HG03066 (cell line): ENCODE results near the gene ZSWIM4.

Experiments used
- ATAC-seq: cut with Tn5 transposase; IDR thresholded peaks from one replicate; pipeline ENCODE4 v1.9.1; 2021; ENCODE audit warnings: low read depth; ENCODE audit not compliant: unreplicated experiment

The ZSWIM4 gene

DNA sequence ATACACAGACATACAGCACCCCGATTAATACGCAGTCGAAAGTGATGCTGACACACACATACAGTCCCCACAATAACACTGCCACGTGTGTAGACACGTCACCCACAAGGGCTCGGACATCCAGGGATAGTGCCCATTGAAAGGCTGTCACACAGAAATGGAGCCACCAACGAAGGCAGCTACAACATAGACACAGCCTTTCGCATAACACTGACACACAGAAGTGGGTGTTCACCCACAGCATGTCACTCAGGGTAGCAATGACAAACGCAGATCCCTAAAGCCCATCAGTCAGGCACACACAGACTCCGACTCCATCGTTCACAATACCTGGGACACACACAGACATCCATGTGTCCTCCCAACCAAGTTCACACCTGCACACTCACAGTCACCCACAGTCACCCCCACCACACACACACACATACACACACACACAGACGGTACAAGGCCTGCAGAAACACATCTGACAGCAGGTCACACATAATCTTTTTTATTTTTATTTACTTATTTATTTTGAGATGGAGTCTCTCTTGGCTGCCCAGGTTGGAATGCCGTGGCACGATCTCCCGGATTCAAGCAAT, 71.3 kb downstream of the ZSWIM4 start:
- no peak for ATAC-seq

DNA sequence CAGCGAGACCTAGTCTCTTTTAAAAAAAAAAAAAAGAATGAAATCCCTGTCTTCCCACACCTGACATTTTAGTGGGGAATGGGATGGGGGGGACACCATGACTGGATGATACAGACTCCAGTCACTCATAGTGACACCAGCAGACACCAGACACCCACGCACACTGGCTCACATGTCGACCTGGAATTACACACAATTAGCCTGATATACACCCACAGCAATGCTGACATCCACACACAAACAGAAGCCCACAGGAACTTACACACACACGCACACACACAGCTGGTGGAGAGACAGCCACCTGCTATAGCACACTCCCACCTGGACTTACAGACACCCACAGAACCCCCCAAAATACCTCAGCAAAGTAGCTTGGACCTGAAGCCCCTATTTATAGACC, 73.4 kb downstream of the ZSWIM4 start:
- no peak for ATAC-seq

DNA sequence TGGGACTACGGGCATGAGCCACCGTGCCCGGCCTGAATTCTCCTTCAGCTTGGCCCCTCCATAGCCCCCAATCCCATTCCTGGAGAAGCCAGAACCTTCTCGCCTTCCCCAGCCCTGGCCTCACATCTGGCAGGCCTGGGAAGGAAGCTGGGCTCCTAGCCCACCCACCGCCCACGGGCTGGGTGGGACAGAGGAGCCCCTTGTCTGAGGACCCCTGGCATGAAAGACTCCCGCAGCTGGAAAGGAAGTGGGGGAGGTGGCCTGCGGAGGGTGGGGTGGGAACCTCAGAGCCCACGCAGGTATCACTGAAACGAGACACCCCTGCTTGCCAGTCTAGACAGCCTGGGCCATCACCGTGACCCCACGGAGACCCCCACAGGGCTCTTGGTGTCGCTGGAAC, 74.0 kb downstream of the ZSWIM4 start:
- no peak for ATAC-seq

GRCh38 chr19:13870873-13871272, 75.6 kb downstream of the ZSWIM4 start:
- no peak for ATAC-seq

GRCh38 chr19:13872339-13872694, 77.1 kb downstream of the ZSWIM4 start:
- no peak for ATAC-seq

DNA sequence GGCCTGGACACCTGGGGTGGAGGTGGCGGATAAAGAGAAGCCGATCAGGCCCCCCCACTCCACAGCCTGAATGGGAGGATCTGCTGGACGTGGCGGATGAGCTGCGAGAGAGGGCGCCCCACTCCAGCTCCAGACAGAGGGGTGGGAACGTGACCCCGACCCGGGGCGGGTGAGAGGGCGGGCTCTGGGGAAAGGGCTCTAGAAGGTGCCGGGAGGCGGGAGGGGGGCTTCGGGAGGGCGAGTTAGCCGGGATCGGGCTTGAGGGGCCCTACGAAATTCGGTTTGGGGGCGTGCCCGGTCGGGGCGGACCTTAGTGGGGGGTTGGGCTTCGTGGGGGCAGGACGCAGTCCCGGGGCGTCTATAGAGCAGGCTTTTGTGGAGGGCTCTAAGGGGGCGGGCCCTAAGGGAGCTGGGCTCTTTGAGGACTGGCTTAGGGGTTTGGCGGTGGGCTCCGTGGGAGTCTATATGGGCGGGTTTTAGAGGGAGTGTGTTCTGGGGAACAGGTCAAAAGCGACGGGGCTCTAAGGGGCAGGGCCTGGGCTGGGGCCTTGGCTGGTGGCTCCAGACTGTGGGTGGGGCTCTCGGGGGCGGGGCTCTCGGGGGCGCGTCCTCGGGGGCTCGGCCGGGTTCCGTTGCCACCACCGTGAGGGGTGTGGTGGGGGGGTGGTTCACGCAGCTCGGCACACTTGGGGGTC, 77.6 kb downstream of the ZSWIM4 start:
- ATAC-seq: no peak

GRCh38 chr19:13873834-13874515, 78.7 kb downstream of the ZSWIM4 start:
- ATAC-seq: no peak

DNA sequence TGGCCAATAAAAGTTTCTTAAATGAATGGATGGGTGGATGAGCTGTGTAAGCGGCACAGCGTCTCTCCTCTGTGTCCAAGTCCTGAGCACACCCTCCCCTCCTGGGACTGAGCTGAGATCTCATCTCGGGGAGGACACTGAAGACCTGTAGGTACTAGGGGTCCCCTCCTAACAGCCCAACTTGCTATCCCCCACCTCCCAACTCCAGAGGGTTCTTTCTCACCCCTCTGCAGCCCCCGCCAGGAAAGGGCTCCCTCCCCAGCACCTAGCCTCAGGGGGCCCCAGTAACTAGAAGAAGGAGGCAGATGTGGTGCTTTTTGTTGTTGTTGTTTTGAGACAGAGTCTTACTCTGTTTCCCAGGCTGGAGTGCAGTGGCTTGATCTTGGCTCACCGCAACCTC, 80.6 kb downstream of the ZSWIM4 start:
- no peak for ATAC-seq

DNA sequence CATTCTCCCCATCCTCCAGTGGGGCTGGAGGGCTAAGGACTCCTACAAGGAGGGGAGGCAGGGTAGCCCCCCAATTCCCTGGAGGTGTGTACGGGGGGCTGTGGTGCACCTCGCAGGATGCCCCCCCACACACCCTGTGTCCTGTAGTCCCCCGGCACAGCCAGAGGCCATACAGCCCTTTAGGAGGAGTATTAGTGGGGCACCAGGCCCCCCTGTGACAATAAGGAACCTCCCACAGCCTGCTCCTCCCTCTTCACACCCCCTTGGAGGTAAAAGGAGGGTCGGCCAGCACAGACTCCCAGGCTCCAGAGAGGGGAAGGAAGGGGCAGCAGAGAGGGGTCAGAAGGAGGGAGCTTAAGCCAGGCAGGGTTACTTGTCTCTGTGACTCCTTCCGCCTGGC, 81.6 kb downstream of the ZSWIM4 start, which contains the start of gene NANOS3:
NANOS3 (plus strand) TSS at position 301 of the 400 bp plus-strand sequence. CDS start 115 bp downstream, outside the sequence.
- ATAC-seq: no peak

GRCh38 chr19:13877303-13877702, 82.1 kb downstream of the ZSWIM4 start:
- ATAC-seq: no peak

- ATAC-seq: peak; percentile 77
Observed at GRCh38 chr19:13880059-13881043, 85.1 kb downstream of the ZSWIM4 start.

GRCh38 chr19:13881251-13881691, 86.0 kb downstream of the ZSWIM4 start:
- no peak for ATAC-seq
